IMR-90 (cell line): ENCODE data around the gene TRIP11. TPM values are rescaled to one million over a fixed set of nuclear protein-coding genes. Genes with fewer than 3 reads are reported as not detected.
A peak's percentile ranks its signal among the peaks of the same experiment; 100 is the strongest.

Experiments
- ATAC-seq: fragments of 200-7000 bp; cut with Tn5 transposase; 2 replicates; pipeline ENCODE4 v1.9.1; 2020; ENCODE audit warnings: low read depth, mild to moderate bottlenecking, moderate library complexity
- BruUV-seq: library from RNA; stranded (reverse); fragments of 400-500 nt; replicated peaks from 2 replicates; lab custom pipeline; 2021; lab: Mats Ljungman, UMichigan
- CTCF ChIA-PET: fragments of 300-600 bp; formaldehyde crosslinking; extraction: SDS; loops from one replicate; lab custom pipeline; 2021; ENCODE audit warnings: antibody characterized with exemption; lab: Yijun Ruan, JAX
- POLR2A ChIA-PET: fragments of 300-600 bp; sonication (Branson Sonifier 250); formaldehyde crosslinking; loops from one replicate; lab custom pipeline; 2022; ENCODE audit warnings: antibody characterized with exemption; ENCODE audit not compliant: unreplicated experiment; lab: Charles Lee
- DNase-seq: peaks from one replicate; pipeline ENCODE4 v3.0.0; 2013
- H2AFZ ChIP-seq: replicated peaks from 2 replicates; pipeline ENCODE3; 2013; ENCODE audit warnings: low read length, mild to moderate bottlenecking; ENCODE audit not compliant: poor library complexity
- H2AK5ac ChIP-seq: 2 replicates; pipeline ENCODE4 v1.6.1; 2013; ENCODE audit warnings: low read depth, low read length, inconsistent platforms
- H2AK9ac ChIP-seq: replicated peaks from 2 replicates; pipeline ENCODE3; 2013; ENCODE audit warnings: mild to moderate bottlenecking, low read depth, low read length, moderate library complexity; ENCODE audit not compliant: poor library complexity
- H2BK120ac ChIP-seq: 2 replicates; pipeline ENCODE4 v1.6.1; 2013; ENCODE audit warnings: low read depth, low read length, inconsistent platforms
- H2BK15ac ChIP-seq: 3 replicates; pipeline ENCODE4 v1.6.1; 2013; ENCODE audit warnings: low read depth, low read length, inconsistent platforms
- H2BK20ac ChIP-seq: 2 replicates; pipeline ENCODE4 v1.6.1; 2013; ENCODE audit warnings: low read depth, mild to moderate bottlenecking, inconsistent platforms, low read length, moderate library complexity
- H2BK5ac ChIP-seq: 2 replicates; pipeline ENCODE4 v1.6.1; 2013; ENCODE audit warnings: mild to moderate bottlenecking, low read depth, low read length, inconsistent platforms; ENCODE audit not compliant: poor library complexity, severe bottlenecking
- H3K14ac ChIP-seq: replicated peaks from 2 replicates; pipeline ENCODE4 v1.6.1; 2013; ENCODE audit warnings: low read depth, low read length, inconsistent platforms
- H3K18ac ChIP-seq: 2 replicates; pipeline ENCODE4 v1.6.1; 2013; ENCODE audit warnings: low read depth, low read length, control low read depth
- H3K23ac ChIP-seq: 2 replicates; pipeline ENCODE4 v1.6.1; 2013; ENCODE audit warnings: low read depth, low read length, inconsistent platforms
- H3K27ac ChIP-seq: 2 replicates; pipeline ENCODE4 v1.5.1; 2013; ENCODE audit warnings: mild to moderate bottlenecking, control low read depth, low read length; ENCODE audit not compliant: insufficient read depth
- H3K27me3 ChIP-seq: 2 replicates; pipeline ENCODE4 v1.6.1; 2013; ENCODE audit warnings: low read length; ENCODE audit not compliant: control insufficient read depth, insufficient read depth
- H3K36me3 ChIP-seq: 2 replicates; pipeline ENCODE4 v1.6.1; 2013; ENCODE audit warnings: low read length, mixed read lengths; ENCODE audit not compliant: control insufficient read depth, insufficient read depth
- H3K4ac ChIP-seq: 2 replicates; pipeline ENCODE4 v1.6.1; 2013; ENCODE audit warnings: low read depth, low read length, inconsistent platforms
- H3K4me1 ChIP-seq: 2 replicates; pipeline ENCODE4 v1.6.1; 2013; ENCODE audit warnings: low read length, mixed read lengths; ENCODE audit not compliant: control insufficient read depth, insufficient read depth
- H3K4me2 ChIP-seq: 2 replicates; pipeline ENCODE4 v1.6.1; 2013; ENCODE audit warnings: low read depth, mild to moderate bottlenecking, control low read depth, low read length, moderate library complexity
- H3K4me3 ChIP-seq: 2 replicates; pipeline ENCODE4 v1.5.1; 2013; ENCODE audit warnings: low read depth, mild to moderate bottlenecking, control low read depth, low read length, moderate library complexity; ENCODE audit not compliant: insufficient read depth
- H3K56ac ChIP-seq: 2 replicates; pipeline ENCODE4 v1.6.1; 2013; ENCODE audit warnings: low read length, inconsistent platforms; ENCODE audit not compliant: insufficient read depth; ENCODE audit errors: extremely low read depth
- H3K79me1 ChIP-seq, 2 experiments: 2 replicates each; pipeline ENCODE4 v1.6.1; 2013; ENCODE audit warnings: low read length in 2 of 2, inconsistent platforms in 1 of 2, low read depth in 1 of 2
- H3K9ac ChIP-seq: 2 replicates; pipeline ENCODE4 v1.6.1; 2013; ENCODE audit warnings: low read depth, low read length, control low read depth
- H3K9me1 ChIP-seq: 2 replicates; pipeline ENCODE4 v1.6.1; 2013; ENCODE audit warnings: low read length, inconsistent platforms; ENCODE audit not compliant: insufficient read depth
- H3K9me3 ChIP-seq: 2 replicates; pipeline ENCODE4 v1.6.1; 2013; ENCODE audit warnings: low read length; ENCODE audit not compliant: control insufficient read depth, insufficient read depth
- H4K20me1 ChIP-seq: 2 replicates; pipeline ENCODE4 v1.6.1; 2013; ENCODE audit warnings: low read length, inconsistent platforms; ENCODE audit not compliant: insufficient read depth
- H4K5ac ChIP-seq: 2 replicates; pipeline ENCODE4 v1.6.1; 2013; ENCODE audit warnings: mild to moderate bottlenecking, low read depth, low read length, control low read depth
- H4K8ac ChIP-seq, 2 experiments: 2 replicates each; pipeline ENCODE4 v1.6.1; 2013; ENCODE audit warnings: low read depth in 2 of 2, low read length in 2 of 2, control low read depth in 1 of 2, inconsistent platforms in 1 of 2
- H4K91ac ChIP-seq: 2 replicates; pipeline ENCODE4 v1.6.1; 2013; ENCODE audit warnings: low read depth, low read length, inconsistent platforms; ENCODE audit not compliant: insufficient read depth
- BHLHE40 ChIP-seq: fragments of 150-350 bp; IDR thresholded peaks from 2 replicates; pipeline ENCODE4 v1.6.1; 2016; ENCODE audit warnings: mild to moderate bottlenecking, low read depth, low read length
- CEBPB ChIP-seq: IDR thresholded peaks from 2 replicates; pipeline ENCODE4 v1.6.1; 2012; ENCODE audit warnings: low read depth, low read length, improper control_type of control experiment
- CHD1 ChIP-seq: IDR thresholded peaks from 2 replicates; pipeline ENCODE4 v1.6.1; 2012; ENCODE audit warnings: low read depth, low read length, improper control_type of control experiment
- CTCF ChIP-seq: conservative IDR thresholded peaks from 2 replicates; pipeline ENCODE4 v1.5.1; 2012; ENCODE audit warnings: mild to moderate bottlenecking, low read depth, low read length, improper control_type of control experiment
- FOS ChIP-seq: fragments of 150-350 bp; IDR thresholded peaks from 2 replicates; pipeline ENCODE4 v1.6.1; 2016; ENCODE audit warnings: low read depth, low read length
- MAFK ChIP-seq: IDR thresholded peaks from 2 replicates; pipeline ENCODE4 v1.6.1; 2012; ENCODE audit warnings: low read depth, low read length, improper control_type of control experiment
- MAZ ChIP-seq: IDR thresholded peaks from 2 replicates; pipeline ENCODE4 v1.6.1; 2012; ENCODE audit warnings: low read depth, mild to moderate bottlenecking, low read length, improper control_type of control experiment, moderate library complexity, borderline replicate concordance
- MXI1 ChIP-seq: IDR thresholded peaks from 2 replicates; pipeline ENCODE4 v1.6.1; 2012; ENCODE audit warnings: low read depth, mild to moderate bottlenecking, low read length, moderate library complexity, borderline replicate concordance
- RAD21 ChIP-seq: IDR thresholded peaks from 2 replicates; pipeline ENCODE4 v1.6.1; 2012; ENCODE audit warnings: low read length, improper control_type of control experiment
- RCOR1 ChIP-seq: IDR thresholded peaks from 2 replicates; pipeline ENCODE4 v1.6.1; 2012; ENCODE audit warnings: mild to moderate bottlenecking, low read length, improper control_type of control experiment; ENCODE audit not compliant: insufficient replicate concordance
- RFX5 ChIP-seq: IDR thresholded peaks from 2 replicates; pipeline ENCODE4 v1.8.0; 2012; ENCODE audit warnings: low read depth, mild to moderate bottlenecking, low read length, moderate library complexity
- SMC3 ChIP-seq: fragments of 150-350 bp; IDR thresholded peaks from 2 replicates; pipeline ENCODE4 v1.6.1; 2016; ENCODE audit warnings: low read depth, mild to moderate bottlenecking, antibody characterized with exemption, low read length, moderate library complexity
- USF2 ChIP-seq: fragments of 150-350 bp; IDR thresholded peaks from 2 replicates; pipeline ENCODE4 v1.6.1; 2017; ENCODE audit warnings: mild to moderate bottlenecking, antibody characterized with exemption, low read length, low read depth
- WGBS, 2 experiments: methylation state at CpG; one replicate each; pipeline versions ENCODE4 v1.1.5 to v1.1.7; 2013; ENCODE audit warnings: missing lambda C conversion rate in 2 of 2; ENCODE audit not compliant: insufficient read length in 1 of 2; ENCODE audit errors: extremely low coverage in 2 of 2; 5-methylcytosine and 5-hydroxymethylcytosine counted together
- dilution Hi-C: fragments of 300-500 bp; cut with HindIII; formaldehyde crosslinking; loops from one replicate; pipeline ENCODE4 v1.14.3; 2018; ENCODE audit warnings: low sequenced_read_pairs; ENCODE audit not compliant: unreplicated experiment
- in situ Hi-C: fragments of 300-500 bp; cut with MboI; formaldehyde crosslinking; loops from 3 replicates; pipeline ENCODE4 v1.14.3; 2019; ENCODE audit warnings: low sequenced_read_pairs, inconsistent platforms, mixed read lengths
- intact Hi-C: fragments of 100-400 bp; cut with micrococcal nuclease; formaldehyde crosslinking; loops from 2 replicates; pipeline ENCODE4 v1.10.0; 2022
- polyA plus RNA-seq, 3 experiments: library from polyadenylated mRNA; depleted of rRNA; stranded (reverse); fragments of >200 nt; gene quantifications; 2 replicates each; pipeline ENCODE4 v1.2.3, GENCODE V29; 2012; ENCODE audit warnings: low replicate concordance in 1 of 3
- total RNA-seq: library from RNA; depleted of rRNA; stranded (reverse); fragments of >200 nt; gene quantifications from 2 replicates; pipeline ENCODE4 v1.2.3, GENCODE V29; 2012

Gene TRIP11
- total and polyA plus RNA-seq, 2 of the 4 experiments (the other 2 are of a cell fraction), result 6.8 to 83.5 TPM

- peak overlapping the region; percentile 88 for H4K91ac ChIP-seq
- H3K9me3 ChIP-seq, result no peaks in the 10 kb centered on the region
- DNase-seq (peak; percentile 41), ATAC-seq (no peak)
- H2BK20ac ChIP-seq, result peak overlapping the region; percentile 33; the same call in 1 of the 2 replicates
- peak overlapping the region; percentile 87 for H3K4me2 ChIP-seq
- H4K5ac ChIP-seq, result peak overlapping the region; percentile 23
- H3K4ac ChIP-seq, result peak overlapping the region; percentile 72
- in situ Hi-C loops (no loop called here), dilution Hi-C loops (no loop called here), intact Hi-C loops (loop anchor here (1.0 to 10.0 kb wide), 3 partner anchors 50 to 435 kb away; partner anchors contain the start of genes ATXN3 and PPP4R3A)
- peaks cover 23% of the 10 kb centered on the region for H4K20me1 ChIP-seq
- peaks cover 5% of the 10 kb centered on the region for H3K9me1 ChIP-seq
- peak overlapping the region; percentile 72 for H3K4me3 ChIP-seq
- whole genome bisulfite sequencing, 2 experiments, result 0% methylated on average over 13 of the region's 38 CpGs; no CpG with 5 or more reads in 1 of the 2 experiments
- no peak overlapping the region for H2AK5ac ChIP-seq
- H2AK9ac ChIP-seq, result peak overlapping the region; percentile 51
- peak overlapping the region; percentile 86 for H2BK5ac ChIP-seq
- H3K23ac ChIP-seq, result peak overlapping the region; percentile 68
- H4K8ac ChIP-seq, result peak overlapping the region in 1 of 2 experiments; percentile 53; a peak in 1 of 4 replicates
- peak overlapping the region; percentile 82 for H2BK120ac ChIP-seq
- H3K4me1 ChIP-seq, result peaks cover 6% of the 10 kb centered on the region
- H3K14ac ChIP-seq, result peak overlapping the region; percentile 84
- H3K56ac ChIP-seq, result peak overlapping the region; percentile 83
- TSS peak; percentile 60 for BruUV-seq
- ChIA-PET POLR2A (interaction anchor here (0.6 to 0.7 kb wide), 3 partner anchors 29 to 56 kb away, joined by 3 to 10 read pairs (median 3); no protein-coding TSS in a partner anchor), CTCF (interaction anchor here (0.5 to 3.4 kb wide), 4 partner anchors 17 to 50 kb away, joined by 3 to 19 read pairs (median 4); no protein-coding TSS in a partner anchor)
- no peaks in the 10 kb centered on the region for H3K27me3 ChIP-seq
- H2AFZ ChIP-seq, result peak overlapping the region; percentile 92
- H3K36me3 ChIP-seq, result peaks cover 5% of the 10 kb centered on the region; the same call in 1 of the 2 replicates
- peaks cover 12 to 42% of the 10 kb centered on the region in 2 experiments for H3K79me1 ChIP-seq
- H2BK15ac ChIP-seq, result peak overlapping the region; percentile 40; the same call in 2 of the 3 replicates
- peak overlapping the region; percentile 89 for H3K9ac ChIP-seq
- peak overlapping the region; percentile 75 for H3K18ac ChIP-seq
- H3K27ac ChIP-seq, result peak overlapping the region; percentile 91
- TF ChIP-seq CHD1 (no peak), MAFK (no peak), CTCF (no peak), RAD21 (no peak), RFX5 (no peak), BHLHE40 (no peak), USF2 (no peak), RCOR1 (no peak), FOS (no peak), CEBPB (0 out of 2 replicates have a peak, but pooled peaks have one; percentile 12), MAZ (no peak), SMC3 (no peak), MXI1 (peak; percentile 26; the same call in 1 of the 2 replicates)
Measured at GRCh38 chr14:91946622-91947474, 93.0 kb downstream of the TRIP11 start.
